Parathyroid adenoma (tissue), 2 donors: Measurements from ENCODE around the gene EXOSC5.

Experiments
- H2AFZ ChIP-seq: fragments of 300-600 bp; sonication (generic); one replicate; pipeline ENCODE4 v1.7.0; 2017; ENCODE audit warnings: antibody characterized with exemption, mild to moderate bottlenecking
- H3K27ac ChIP-seq: fragments of 300-600 bp; sonication (generic); one replicate; pipeline ENCODE4 v1.7.0; 2017
- H3K27me3 ChIP-seq: fragments of 300-600 bp; sonication (generic); one replicate; pipeline ENCODE4 v1.7.0; 2017; ENCODE audit warnings: low read length; ENCODE audit not compliant: control insufficient read depth, insufficient read depth
- H3K36me3 ChIP-seq: fragments of 300-600 bp; sonication (generic); one replicate; pipeline ENCODE4 v1.7.0; 2017; ENCODE audit warnings: low read length; ENCODE audit not compliant: control insufficient read depth, insufficient read depth
- H3K4me1 ChIP-seq: fragments of 300-600 bp; sonication (generic); one replicate; pipeline ENCODE4 v1.7.0; 2017; ENCODE audit warnings: control low read depth
- H3K4me2 ChIP-seq: fragments of 300-600 bp; sonication (generic); one replicate; pipeline ENCODE4 v1.7.0; 2017; ENCODE audit warnings: low read length
- H3K4me3 ChIP-seq: fragments of 300-600 bp; sonication (generic); one replicate; pipeline ENCODE4 v1.7.0; 2017; ENCODE audit warnings: low read depth, low read length
- H3K79me2 ChIP-seq: fragments of 300-600 bp; sonication (generic); one replicate; pipeline ENCODE4 v1.7.0; 2017; ENCODE audit warnings: control low read depth
- H3K9ac ChIP-seq: fragments of 300-600 bp; sonication (generic); one replicate; pipeline ENCODE4 v1.7.0; 2017; ENCODE audit warnings: mild to moderate bottlenecking
- H3K9me3 ChIP-seq: fragments of 300-600 bp; sonication (generic); one replicate; pipeline ENCODE4 v1.7.0; 2017; ENCODE audit warnings: low read length; ENCODE audit not compliant: control insufficient read depth
- CTCF ChIP-seq: fragments of 300-600 bp; sonication (generic); IDR thresholded peaks from one replicate; pipeline ENCODE4 v1.7.0; 2017; ENCODE audit warnings: antibody characterized with exemption, mild to moderate bottlenecking
- donor health status: primary hyperparathyroidism.

Gene EXOSC5

GRCh38 chr19:41441321-41441945 is 44.3 kb upstream of the EXOSC5 start:
- TF ChIP-seq CTCF = no peak
- no peak overlapping the region for H3K27ac ChIP-seq
- no peaks in the 10 kb centered on the region for H3K36me3 ChIP-seq
- H3K27me3 ChIP-seq = no peaks in the 10 kb centered on the region
- H3K4me3 ChIP-seq = no peak overlapping the region
- H3K9ac ChIP-seq = no peak overlapping the region
- no peaks in the 10 kb centered on the region for H3K79me2 ChIP-seq
- H3K9me3 ChIP-seq = no peaks in the 10 kb centered on the region
- no peaks in the 10 kb centered on the region for H3K4me1 ChIP-seq
- no peak overlapping the region for H3K4me2 ChIP-seq
- H2AFZ ChIP-seq = no peak overlapping the region

- Histone ChIP-seq H2AFZ (peak within 1 kb of the TSS; percentile 82), H3K4me1 (no peaks in the 10 kb centered on the region), H3K27me3 (no peaks in the 10 kb centered on the region), H3K36me3 (no peaks in the 10 kb centered on the region), H3K9me3 (no peaks in the 10 kb centered on the region), H3K4me2 (peak within 1 kb of the TSS; percentile 82), H3K9ac (peak within 1 kb of the TSS; percentile 68), H3K79me2 (no peaks in the 10 kb centered on the region), H3K27ac (peak within 1 kb of the TSS; percentile 91), H3K4me3 (peak within 1 kb of the TSS; percentile 100)
- TF ChIP-seq CTCF = peak; percentile 45
These were observed 42.5 kb upstream of the EXOSC5 start, which contains the start of gene DMAC2 for GRCh38 chr19:41439441-41440222. Gene DMAC2 (minus strand): TSS chr19:41439912. CDS start chr19:41439899, 13 bp downstream.

GRCh38 chr19:41437944-41438574 is 40.9 kb upstream of the EXOSC5 start:
- H3K36me3 ChIP-seq = no peaks in the 10 kb centered on the region
- H3K79me2 ChIP-seq = no peaks in the 10 kb centered on the region
- no peak overlapping the region for H3K4me2 ChIP-seq
- H2AFZ ChIP-seq = no peak overlapping the region
- no peaks in the 10 kb centered on the region for H3K4me1 ChIP-seq
- H3K27me3 ChIP-seq = no peaks in the 10 kb centered on the region
- no peak for TF ChIP-seq CTCF
- no peak overlapping the region for H3K9ac ChIP-seq
- no peak overlapping the region for H3K27ac ChIP-seq
- H3K9me3 ChIP-seq = no peaks in the 10 kb centered on the region
- no peak overlapping the region for H3K4me3 ChIP-seq

- Histone ChIP-seq H3K79me2 (no peaks in the 10 kb centered on the region), H3K36me3 (no peaks in the 10 kb centered on the region), H3K4me2 (no peak overlapping the region), H3K9ac (no peak overlapping the region), H3K4me1 (no peaks in the 10 kb centered on the region), H3K4me3 (no peak overlapping the region), H3K27me3 (no peaks in the 10 kb centered on the region), H3K27ac (no peak overlapping the region), H2AFZ (no peak overlapping the region), H3K9me3 (no peaks in the 10 kb centered on the region)
- TF ChIP-seq CTCF = no peak
These were observed 39.5 kb upstream of the EXOSC5 start for GRCh38 chr19:41436674-41436951.
